Fibroblast of lung (primary cell): ENCODE results near the gene CWH43.

ENCODE experiments used
- EZH2 ChIP-seq: IDR thresholded peaks from 2 replicates; pipeline ENCODE4 v1.5.1; 2012; ENCODE audit warnings: low read length, control low read depth, mild to moderate bottlenecking; ENCODE audit errors: missing control alignments
- TF ChIP-seq, protein P1 (sequence below), 2 donors: IDR thresholded peaks in 1 of 2; conservative IDR thresholded peaks in 1 of 2; 1 replicate in 1 of 2; 2 replicates in 1 of 2; pipeline ENCODE4 v1.5.1; 2011 to 2012; ENCODE audit warnings: low read length in 2 of 2, control low read depth in 1 of 2, inconsistent platforms in 1 of 2, low read depth in 1 of 2, mild to moderate bottlenecking in 1 of 2

- TF ChIP-seq, protein P1, sequence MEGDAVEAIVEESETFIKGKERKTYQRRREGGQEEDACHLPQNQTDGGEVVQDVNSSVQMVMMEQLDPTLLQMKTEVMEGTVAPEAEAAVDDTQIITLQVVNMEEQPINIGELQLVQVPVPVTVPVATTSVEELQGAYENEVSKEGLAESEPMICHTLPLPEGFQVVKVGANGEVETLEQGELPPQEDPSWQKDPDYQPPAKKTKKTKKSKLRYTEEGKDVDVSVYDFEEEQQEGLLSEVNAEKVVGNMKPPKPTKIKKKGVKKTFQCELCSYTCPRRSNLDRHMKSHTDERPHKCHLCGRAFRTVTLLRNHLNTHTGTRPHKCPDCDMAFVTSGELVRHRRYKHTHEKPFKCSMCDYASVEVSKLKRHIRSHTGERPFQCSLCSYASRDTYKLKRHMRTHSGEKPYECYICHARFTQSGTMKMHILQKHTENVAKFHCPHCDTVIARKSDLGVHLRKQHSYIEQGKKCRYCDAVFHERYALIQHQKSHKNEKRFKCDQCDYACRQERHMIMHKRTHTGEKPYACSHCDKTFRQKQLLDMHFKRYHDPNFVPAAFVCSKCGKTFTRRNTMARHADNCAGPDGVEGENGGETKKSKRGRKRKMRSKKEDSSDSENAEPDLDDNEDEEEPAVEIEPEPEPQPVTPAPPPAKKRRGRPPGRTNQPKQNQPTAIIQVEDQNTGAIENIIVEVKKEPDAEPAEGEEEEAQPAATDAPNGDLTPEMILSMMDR (conservative IDR thresholded peaks at IDR 0.05 in 1 of 2, IDR thresholded peaks at IDR 0.05 in 1 of 2; ENCODE audit: low read depth in 1 of 2, low read length in 2 of 2) = no peak
- no peak for TF ChIP-seq EZH2
These were observed 3.6 kb downstream of the CWH43 start for GRCh38 chr4:48989461-48990203.
